ENCODE measurements around the gene THG1L.

DNA sequence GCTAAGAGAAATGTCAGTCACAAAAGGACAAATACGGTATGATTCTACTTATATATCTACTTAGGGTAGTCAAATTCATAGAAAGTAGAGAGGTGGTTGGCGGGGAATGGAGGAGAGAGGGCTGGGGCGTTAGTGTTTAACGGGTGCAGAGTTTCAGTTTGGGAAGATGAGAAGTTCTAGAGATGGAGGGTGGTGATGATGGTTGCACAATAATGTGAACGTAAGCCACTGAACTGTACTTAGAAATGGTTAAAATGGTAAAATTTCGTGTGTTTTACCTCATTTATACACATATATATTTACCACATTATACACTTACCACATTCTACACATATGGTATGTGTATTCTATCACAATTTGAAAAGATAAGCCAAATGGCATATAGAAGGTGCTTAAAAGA, 48.0 kb downstream of the THG1L start:
- TF ChIP-seq, protein P1, sequence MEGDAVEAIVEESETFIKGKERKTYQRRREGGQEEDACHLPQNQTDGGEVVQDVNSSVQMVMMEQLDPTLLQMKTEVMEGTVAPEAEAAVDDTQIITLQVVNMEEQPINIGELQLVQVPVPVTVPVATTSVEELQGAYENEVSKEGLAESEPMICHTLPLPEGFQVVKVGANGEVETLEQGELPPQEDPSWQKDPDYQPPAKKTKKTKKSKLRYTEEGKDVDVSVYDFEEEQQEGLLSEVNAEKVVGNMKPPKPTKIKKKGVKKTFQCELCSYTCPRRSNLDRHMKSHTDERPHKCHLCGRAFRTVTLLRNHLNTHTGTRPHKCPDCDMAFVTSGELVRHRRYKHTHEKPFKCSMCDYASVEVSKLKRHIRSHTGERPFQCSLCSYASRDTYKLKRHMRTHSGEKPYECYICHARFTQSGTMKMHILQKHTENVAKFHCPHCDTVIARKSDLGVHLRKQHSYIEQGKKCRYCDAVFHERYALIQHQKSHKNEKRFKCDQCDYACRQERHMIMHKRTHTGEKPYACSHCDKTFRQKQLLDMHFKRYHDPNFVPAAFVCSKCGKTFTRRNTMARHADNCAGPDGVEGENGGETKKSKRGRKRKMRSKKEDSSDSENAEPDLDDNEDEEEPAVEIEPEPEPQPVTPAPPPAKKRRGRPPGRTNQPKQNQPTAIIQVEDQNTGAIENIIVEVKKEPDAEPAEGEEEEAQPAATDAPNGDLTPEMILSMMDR (IDR thresholded peaks at IDR 0.05): no peak
- TF ChIP-seq POLR2A (IDR thresholded peaks at IDR 0.05): no peak

All from heart left ventricle (tissue), 13 donors.